Activated T-cell treated with anti-CD3 and anti-CD28 coated beads for 4 hours (primary cell): ENCODE measurements around the gene ICAM2.
A peak's percentile ranks its signal among the peaks of the same experiment; 100 is the strongest.

ENCODE experiments used
- DNase-seq: peaks from one replicate; pipeline ENCODE4 v3.0.0-alpha.2; 2020

ICAM2 gene

DNA sequence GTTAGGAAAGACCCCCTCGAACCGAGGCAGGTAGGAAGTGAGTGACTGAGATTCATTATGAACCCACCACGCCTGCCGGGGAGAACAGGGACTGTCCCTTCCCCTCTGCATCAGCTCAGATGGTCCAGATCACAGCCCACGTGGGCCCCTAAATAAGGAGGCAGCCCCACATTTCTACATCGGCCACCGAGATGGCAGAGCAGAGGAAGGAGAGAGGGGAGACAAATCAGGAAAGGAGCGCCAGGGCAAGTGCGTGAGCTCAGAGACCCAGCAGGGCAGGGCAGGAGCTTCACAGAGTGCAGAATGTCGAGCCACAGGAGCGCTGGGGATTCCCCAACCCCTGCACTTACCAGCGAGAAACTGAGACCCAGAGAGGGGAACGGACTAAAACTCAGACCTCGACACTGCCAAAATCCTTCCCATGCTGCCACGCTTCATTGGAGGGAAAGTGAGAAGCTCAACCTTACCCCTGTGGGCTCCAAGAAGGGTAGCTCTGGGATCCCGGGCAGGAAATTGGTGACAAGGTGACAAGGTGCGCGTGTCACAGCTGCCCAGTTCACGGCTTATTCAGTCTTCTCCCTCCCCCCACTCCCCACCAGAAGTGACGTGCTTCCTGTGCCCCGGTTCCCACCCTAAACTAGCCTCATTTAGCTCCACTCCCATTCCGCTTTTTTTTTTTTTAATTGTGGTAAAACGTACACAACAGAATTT is at the start of gene ICAM2:
TSS of gene ICAM2 (minus strand) at position 578 of the 711 bp plus-strand sequence. CDS start 13,942 bp downstream, outside the sequence.
- DNase-seq, result peak; percentile 79

GRCh38 chr17:64070213-64070612 is 49.8 kb upstream of the ICAM2 start:
- no peak for DNase-seq

GRCh38 chr17:64069143-64069542 is 48.7 kb upstream of the ICAM2 start:
- DNase-seq, result no peak

- DNase-seq, result no peak
Measured at GRCh38 chr17:64067657-64068056, 47.2 kb upstream of the ICAM2 start.

DNA sequence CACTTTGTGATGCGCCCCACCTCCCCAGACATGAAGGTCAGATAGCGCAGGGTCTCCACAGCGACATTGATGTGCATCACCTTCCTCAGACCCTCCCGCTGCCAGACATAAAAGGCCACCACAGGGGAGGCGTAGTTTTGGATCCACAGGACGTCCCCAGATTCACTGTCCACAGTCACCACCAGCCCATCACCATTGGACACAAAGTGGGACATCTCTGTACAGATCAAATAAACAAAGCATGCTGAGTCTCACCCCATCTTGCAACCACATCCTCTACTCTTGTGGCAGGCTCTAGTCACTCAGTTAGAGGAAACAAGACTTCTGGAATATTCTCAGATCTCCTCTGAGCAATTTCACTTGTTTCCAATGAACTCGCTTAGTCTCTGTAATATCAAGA is 46.3 kb upstream of the ICAM2 start:
- DNase-seq, result no peak

GRCh38 chr17:64065161-64065560 is 44.7 kb upstream of the ICAM2 start:
- DNase-seq, result no peak

DNA sequence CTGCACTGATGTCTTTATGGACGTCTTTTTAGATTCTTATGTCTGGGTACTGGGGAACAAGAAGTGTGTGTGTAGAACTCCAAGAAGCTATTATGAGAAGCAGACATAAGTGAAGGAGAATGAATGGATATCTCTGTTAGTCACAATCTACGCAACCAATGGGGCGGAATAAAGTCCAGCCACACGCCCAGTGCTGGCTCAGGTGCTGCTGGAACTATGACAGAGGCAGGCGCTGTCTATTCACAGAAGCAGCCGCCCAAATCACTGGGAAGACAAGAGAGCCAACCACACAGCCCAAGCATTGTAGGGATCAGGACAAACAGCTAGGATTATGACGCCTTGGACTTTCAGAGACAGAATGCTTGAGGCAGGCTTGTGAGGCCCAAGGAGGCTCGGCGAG is 43.9 kb upstream of the ICAM2 start:
- DNase-seq, result no peak

DNA sequence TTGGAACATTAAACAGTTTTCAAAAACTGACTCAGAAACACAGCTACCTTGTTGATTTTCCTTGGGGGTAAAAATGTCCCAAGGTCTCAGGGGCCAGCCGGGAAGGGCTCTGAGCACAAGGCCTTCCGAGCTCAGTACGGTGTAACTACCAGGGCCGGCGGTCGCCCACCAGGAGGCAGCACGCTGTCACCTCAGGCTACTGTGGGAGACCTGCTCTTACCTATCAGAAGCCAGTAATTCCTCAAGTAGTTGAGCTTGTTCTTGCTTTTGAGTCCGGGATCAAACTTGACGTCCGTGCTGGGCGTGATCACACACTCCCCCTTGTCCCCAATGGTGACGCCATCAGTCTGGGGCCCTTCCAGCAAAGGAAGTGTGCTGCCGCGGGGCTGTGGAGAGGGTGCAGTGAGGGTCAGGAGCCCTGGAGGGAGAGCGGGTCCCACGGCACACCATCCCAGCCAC is 43.4 kb upstream of the ICAM2 start:
- peak; percentile 36 for DNase-seq

GRCh38 chr17:64063088-64063487 is 42.7 kb upstream of the ICAM2 start:
- no peak for DNase-seq

DNA sequence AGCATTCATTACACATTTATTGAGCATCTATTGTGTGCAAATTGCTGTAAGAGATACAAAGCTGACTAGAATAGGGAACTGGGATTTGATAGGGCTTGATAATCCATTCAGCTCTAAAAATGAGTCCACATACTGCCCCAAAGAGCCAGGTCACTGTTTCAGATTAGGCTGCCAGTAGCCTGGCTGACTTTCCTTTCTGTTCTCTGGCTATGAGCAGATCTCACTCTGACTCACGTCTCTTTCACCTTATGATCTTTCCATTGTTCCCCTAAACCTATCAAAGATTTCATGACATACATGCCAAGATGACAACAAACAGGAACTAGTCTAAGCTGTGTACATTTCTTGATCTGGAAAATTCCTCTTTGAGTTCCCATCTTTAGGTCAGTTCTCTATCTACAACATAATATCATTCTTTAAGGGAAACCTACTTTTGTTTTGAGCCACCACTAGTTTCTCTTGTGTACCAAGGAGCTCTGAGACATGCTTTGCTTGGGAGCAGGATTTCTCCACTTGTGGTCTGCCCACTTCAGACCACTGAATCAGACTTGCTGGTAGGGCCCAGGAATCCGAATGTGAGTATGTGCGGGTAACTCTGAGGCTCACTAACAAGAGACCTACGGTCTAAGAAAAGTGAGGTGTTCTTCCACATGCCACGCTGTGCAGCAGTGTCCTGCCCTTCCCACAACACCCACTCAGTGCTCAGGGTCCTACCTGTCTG is 40.9 kb upstream of the ICAM2 start:
- no peak for DNase-seq

DNA sequence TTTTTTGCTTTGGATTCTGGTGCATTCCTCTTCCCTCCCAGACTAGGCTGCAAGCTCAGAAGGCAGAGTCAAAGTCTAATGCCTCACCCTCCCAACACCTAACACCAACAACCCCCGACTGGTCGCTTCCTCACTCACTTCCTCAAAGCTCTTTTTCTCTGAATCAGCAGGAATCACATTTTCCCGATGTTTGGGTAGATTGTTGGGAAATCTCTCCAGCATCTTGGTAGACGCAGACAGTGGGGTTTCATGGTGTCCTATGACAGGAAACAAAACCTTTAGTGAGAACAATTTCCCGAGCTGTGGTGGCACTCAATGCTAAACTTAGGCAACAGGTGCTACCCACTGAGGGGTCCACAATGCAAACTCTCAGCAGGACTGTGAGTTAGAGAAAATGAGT is 39.9 kb upstream of the ICAM2 start:
- no peak for DNase-seq

DNA sequence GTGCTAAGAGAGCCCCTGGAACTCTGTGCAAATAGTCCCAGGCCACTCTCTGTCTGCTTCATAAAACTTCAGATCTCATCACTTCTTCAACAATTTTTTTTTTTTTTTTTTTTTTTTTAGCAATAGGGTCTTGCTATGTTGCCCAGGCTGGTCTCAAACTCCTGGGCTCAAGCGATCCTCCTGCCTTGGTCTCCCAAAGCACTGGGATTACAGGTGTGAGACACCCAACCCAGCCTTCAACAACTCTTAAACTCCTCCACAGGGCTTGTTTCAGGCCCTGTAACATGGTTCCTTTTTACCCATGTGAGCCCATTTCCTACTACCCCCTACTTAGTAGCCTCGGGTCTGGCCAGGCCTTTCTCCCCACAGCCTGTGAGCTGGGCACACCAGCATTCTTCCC is 39.3 kb upstream of the ICAM2 start:
- DNase-seq, result no peak

GRCh38 chr17:64058621-64059020 is 38.2 kb upstream of the ICAM2 start:
- DNase-seq, result no peak

DNA sequence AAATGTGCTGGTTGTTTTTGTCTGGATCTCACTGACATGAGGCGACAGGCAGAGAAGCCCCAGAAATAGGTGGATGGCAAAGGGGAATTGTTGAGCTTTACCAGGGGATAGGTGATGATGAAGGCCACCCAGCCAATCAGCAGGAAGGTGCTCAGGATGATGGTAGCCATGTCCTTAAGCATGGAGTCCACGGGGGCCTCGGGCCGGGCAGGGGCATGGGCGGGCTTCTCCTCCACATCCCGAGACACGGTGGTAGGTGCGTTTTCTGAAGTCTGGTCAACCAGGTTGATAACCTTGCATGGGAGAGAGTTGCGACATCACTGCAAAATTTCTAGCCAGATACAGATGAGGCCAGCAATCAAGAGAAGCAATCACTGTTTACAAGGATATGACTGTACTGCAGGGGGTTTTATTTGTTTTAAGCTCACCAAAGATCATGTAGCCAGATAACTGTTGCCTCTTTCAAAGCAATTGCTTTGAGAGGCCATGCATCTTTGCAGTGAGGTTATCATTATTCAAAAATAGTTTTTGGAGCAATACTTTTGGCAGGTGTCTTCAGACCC is 37.3 kb upstream of the ICAM2 start:
- no peak for DNase-seq

GRCh38 chr17:64056269-64057005 is 36.0 kb upstream of the ICAM2 start:
- DNase-seq, result no peak

DNA sequence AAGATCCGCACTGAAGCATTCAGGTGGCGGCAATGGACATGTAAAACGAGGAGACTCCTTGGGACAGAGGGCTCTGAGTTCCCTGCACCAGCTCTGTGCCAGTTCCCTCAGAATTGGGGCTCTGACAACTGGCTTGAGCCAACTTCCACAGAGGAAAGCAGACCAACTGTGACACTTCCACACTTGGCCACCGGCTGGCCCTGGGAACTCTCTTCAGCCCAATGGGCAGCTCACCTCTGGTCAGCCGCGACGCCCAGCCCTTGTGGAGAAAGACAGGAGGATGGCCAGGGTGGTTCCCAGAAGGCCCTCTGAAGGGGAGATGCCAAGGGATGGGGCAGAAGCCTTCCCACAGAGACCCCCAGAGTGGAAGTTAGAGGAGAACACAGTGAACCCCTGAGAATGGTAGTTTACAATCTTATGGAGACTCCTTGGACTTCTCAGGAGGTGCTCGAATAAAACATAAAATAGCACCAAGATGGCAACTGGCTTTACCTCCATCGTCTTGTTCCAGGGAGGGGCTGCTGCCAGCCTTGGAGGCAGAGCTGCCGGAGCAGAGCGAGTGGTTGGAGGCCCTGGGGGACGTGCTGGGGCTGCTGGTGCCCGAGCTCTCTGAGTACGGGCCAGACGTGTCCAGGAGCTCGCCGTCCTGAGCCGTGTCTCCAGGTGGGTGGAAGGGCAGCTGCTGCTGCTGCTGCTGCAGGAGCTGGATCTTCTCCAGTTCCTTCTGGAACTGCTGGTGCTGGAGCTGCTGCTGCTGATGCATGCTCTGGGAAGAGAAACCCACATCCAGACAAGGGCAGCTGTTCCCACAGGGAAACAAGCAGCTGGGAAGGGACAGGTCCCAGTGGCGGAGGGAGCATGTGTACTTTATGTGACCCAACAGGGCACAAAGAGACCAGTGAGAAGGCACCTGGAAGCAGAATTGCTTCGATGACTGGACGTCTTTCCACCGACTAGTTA is 35.0 kb upstream of the ICAM2 start:
- DNase-seq, result no peak

DNA sequence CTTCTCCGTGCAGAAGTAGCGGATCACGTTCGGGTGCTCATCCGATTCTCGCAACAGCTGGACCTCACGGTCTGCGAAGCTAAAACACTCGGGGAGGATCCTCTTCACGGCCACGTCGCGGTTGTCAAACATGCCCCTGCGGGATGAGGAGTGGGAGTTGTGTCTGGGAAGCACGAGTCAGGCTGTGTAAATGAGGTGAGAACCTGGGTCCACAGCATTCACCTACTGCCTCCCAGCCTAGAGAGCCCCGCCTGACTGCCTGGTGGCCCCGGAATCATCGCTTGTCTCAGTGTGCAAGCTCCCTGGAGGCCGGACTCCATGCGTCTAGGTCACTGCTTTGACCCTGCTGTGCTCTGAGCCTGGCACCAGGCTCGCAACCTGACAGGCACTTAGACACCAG is 33.9 kb upstream of the ICAM2 start:
- no peak for DNase-seq

DNA sequence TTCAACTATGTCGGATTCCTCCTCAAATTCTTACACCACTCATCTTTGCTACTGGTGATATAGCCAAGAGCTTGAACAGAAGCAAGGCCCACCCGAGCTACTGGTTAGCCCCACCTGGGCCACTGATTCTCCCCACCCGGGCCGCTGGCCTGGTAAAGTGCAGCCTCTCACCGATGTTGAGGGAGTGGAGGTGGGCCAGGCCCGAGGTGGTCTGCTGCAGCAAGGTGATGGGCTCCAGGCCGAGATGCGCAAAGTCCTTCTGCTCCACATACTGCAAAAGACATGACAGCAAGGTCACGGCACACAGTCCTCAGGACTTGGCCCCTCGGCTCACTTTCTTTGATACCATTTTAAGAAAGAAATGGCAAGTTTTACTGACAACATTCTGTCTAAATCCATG is 32.7 kb upstream of the ICAM2 start:
- no peak for DNase-seq

GRCh38 chr17:64051153-64051552 is 30.7 kb upstream of the ICAM2 start:
- DNase-seq, result no peak

DNA sequence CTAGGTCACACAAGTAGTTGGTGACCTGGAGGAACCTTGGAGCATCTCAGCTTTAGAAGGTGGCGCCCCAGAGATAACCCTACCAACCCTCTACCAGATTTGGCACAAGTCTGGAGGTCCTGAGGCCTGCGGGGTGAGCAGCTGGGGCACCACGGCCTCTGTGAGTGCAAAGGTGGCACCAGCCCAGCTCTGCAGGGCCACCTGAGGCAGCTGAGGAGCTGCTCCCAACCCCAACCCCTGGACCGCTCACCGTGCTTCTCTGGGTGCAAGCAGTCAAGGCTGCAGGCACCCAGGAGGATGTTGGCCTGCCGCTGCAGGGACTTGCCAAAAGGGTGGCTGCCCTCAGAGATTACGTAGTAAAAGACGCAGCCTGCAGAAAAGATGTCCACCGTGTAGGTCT is 28.4 kb upstream of the ICAM2 start:
- no peak for DNase-seq

GRCh38 chr17:64045176-64045575 is 24.7 kb upstream of the ICAM2 start:
- DNase-seq, result no peak
